NK-92 treated with Interleukin-12 subunit alpha and Interleukin-12 subunit beta, amount 100 ng/mL, for 24 hours (cell line): ENCODE data around the gene SLC44A3.
"Not testable (repeated sequence)": the region's sequence is repeated elsewhere in the genome, so short reads cannot be mapped to it uniquely, and the experiment has no call there.

Source experiments
- DNase-seq: peaks from one replicate; lab custom pipeline; 2025; lab: John Stamatoyannopoulos, UW

Gene SLC44A3

GRCh38 chr1:94935034-94935433 lies 114.9 kb downstream of the SLC44A3 start:
- DNase-seq: no peak

GRCh38 chr1:94935476-94935875 lies 115.3 kb downstream of the SLC44A3 start:
- no peak for DNase-seq

GRCh38 chr1:94936861-94937620 lies 116.9 kb downstream of the SLC44A3 start:
- no peak for DNase-seq

- DNase-seq: no peak
Measured at GRCh38 chr1:94937820-94938219, 117.7 kb downstream of the SLC44A3 start.

GRCh38 chr1:94940738-94941137 lies 120.6 kb downstream of the SLC44A3 start:
- no peak for DNase-seq

- DNase-seq: not testable (repeated sequence)
Measured at GRCh38 chr1:94941480-94941879, 121.3 kb downstream of the SLC44A3 start.

GRCh38 chr1:94942171-94943128 lies 122.3 kb downstream of the SLC44A3 start:
- DNase-seq: no peak
